Heart left ventricle (tissue), 16 donors: Measurements from ENCODE around the gene CAPN10. TPM values are rescaled to one million over a fixed set of nuclear protein-coding genes. Genes with fewer than 3 reads are reported as not detected.

Source experiments
- ATAC-seq, 4 donors: fragments of 200-7000 bp; cut with Tn5 transposase; one replicate each; pipeline ENCODE4 v1.9.1; 2020 to 2022; ENCODE audit warnings: moderate library complexity in 4 of 4, mild to moderate bottlenecking in 3 of 4, moderate number of reproducible peaks in 1 of 4
- DNase-seq, 5 donors: peaks; one replicate each; pipeline ENCODE4 v3.0.0-alpha.2; 2020
- H3K27ac ChIP-seq, 12 donors: fragments of 200-600 bp; sonication (generic) in 4 of 12; one replicate each; pipeline versions ENCODE4 v1.5.0 to v1.8.0; 2016 to 2022; ENCODE audit warnings: mild to moderate bottlenecking in 2 of 12
- H3K27me3 ChIP-seq, 9 donors: fragments of 200-600 bp; sonication (generic) in 2 of 9; one replicate each; pipeline versions ENCODE4 v1.5.1 to v1.8.0; 2016 to 2022; ENCODE audit warnings: mild to moderate bottlenecking in 3 of 9
- H3K36me3 ChIP-seq, 9 donors: fragments of 200-600 bp; sonication (generic) in 2 of 9; one replicate each; pipeline versions ENCODE4 v1.5.0 to v1.8.0; 2018 to 2022; ENCODE audit warnings: mild to moderate bottlenecking in 2 of 9
- H3K4me1 ChIP-seq, 12 donors: fragments of 200-600 bp; sonication (generic) in 4 of 12; one replicate each; pipeline versions ENCODE4 v1.5.0 to v1.8.0; 2016 to 2022; ENCODE audit warnings: mild to moderate bottlenecking in 3 of 12
- H3K4me3 ChIP-seq, 12 donors: fragments of 200-600 bp; sonication (generic) in 4 of 12; one replicate each; pipeline versions ENCODE4 v1.5.0 to v1.8.0; 2017 to 2022; ENCODE audit warnings: mild to moderate bottlenecking in 9 of 12, moderate library complexity in 4 of 12
- H3K9me3 ChIP-seq, 12 donors: fragments of 200-600 bp; sonication (generic) in 4 of 12; one replicate each; pipeline versions ENCODE4 v1.5.0 to v1.8.0; 2016 to 2022; ENCODE audit warnings: mild to moderate bottlenecking in 1 of 12
- POLR2A ChIP-seq, 2 donors: fragments of 450-650 bp; IDR thresholded peaks; one replicate each; pipeline ENCODE4 v1.6.1; 2017; ENCODE audit warnings: antibody characterized with exemption in 2 of 2, mild to moderate bottlenecking in 2 of 2, moderate library complexity in 2 of 2
- WGBS, 4 donors: extraction: QIAGEN DNeasy Blood & Tissue Kit in 2 of 4; methylation state at CpG; one replicate each; pipeline versions ENCODE4 v1.1.5 to v1.1.7; 2013 to 2018; 5-methylcytosine and 5-hydroxymethylcytosine counted together
- intact Hi-C, 10 donors: fragments of 100-400 bp; cut with DNase I; formaldehyde crosslinking; loops; one replicate each; pipeline versions ENCODE4 v1.11.1 to v1.14.2; 2022
- polyA plus RNA-seq, 2 donors: library from polyadenylated mRNA; stranded (reverse); fragments of 200-250 nt; gene quantifications; one replicate each; pipeline ENCODE4 v1.2.3, GENCODE V29; 2013
- total RNA-seq, 9 donors: library from RNA; depleted of rRNA in 2 of 9; stranded (reverse); fragments of >200 nt in 2 of 9; fragmentation: NEBNext Ultra II Directional in 3 of 9; extraction: Animal tissue kit (Norgen Biotek cat#: 25700) in 3 of 9; gene quantifications; one replicate each; pipeline versions ENCODE4 v1.1.0 to v1.2.4, GENCODE V29; 2016 to 2023
- TF ChIP-seq, protein P1 (sequence below), 12 donors: fragments of 200-600 bp; sonication (generic) in 4 of 12; IDR thresholded peaks; one replicate each; pipeline versions ENCODE4 v1.5.0 to v1.8.0; 2018 to 2022; ENCODE audit warnings: antibody characterized with exemption in 12 of 12, mild to moderate bottlenecking in 5 of 12
- donor health status: ischemic (EF 13 %, LVEDD 7.1; RV severe dilation, severe dysfunction).
- donor health status: healthy with polysubstance abuse.
- donor health status: DM: no; HTN: yes; CAD: no.
- donor health status: DM: no; HTN: no; CAD: no.
- donor health status: ischemic (EF 25% LVEDD 6.9; RV normal size, moderate dysfunction).
- donor health status: ischemic (EF 25% LVEDD 5.7; RV mildly dilated, moderate dysfunction).
- donor health status: healthy.
- donor health status: DM: yes; HTN: yes; CAD: no.
- donor health status: ischemic (EF 35%, LVEDD 5.7; RV mildly dilated, moderate dysfunction).
- donor health status: nonischemic (EF 11% LVEDD 7.7; RV severe dilation, severe dysfunction).
- donor health status: DM: yes; HTN: yes; CAD: no.
- donor health status: PGD.
- donor health status: ischemic (EF 29% LVEDD 5.4; RV normal size, mild dysfunction).
- donor health status: nonischemic (EF 23%, LVEDD 6.1; RV moderate dilation, normal function).

CAPN10 gene
- total and polyA plus RNA-seq, 11 donors, result 14.9 to 39.7 (median 21.9) TPM

DNA sequence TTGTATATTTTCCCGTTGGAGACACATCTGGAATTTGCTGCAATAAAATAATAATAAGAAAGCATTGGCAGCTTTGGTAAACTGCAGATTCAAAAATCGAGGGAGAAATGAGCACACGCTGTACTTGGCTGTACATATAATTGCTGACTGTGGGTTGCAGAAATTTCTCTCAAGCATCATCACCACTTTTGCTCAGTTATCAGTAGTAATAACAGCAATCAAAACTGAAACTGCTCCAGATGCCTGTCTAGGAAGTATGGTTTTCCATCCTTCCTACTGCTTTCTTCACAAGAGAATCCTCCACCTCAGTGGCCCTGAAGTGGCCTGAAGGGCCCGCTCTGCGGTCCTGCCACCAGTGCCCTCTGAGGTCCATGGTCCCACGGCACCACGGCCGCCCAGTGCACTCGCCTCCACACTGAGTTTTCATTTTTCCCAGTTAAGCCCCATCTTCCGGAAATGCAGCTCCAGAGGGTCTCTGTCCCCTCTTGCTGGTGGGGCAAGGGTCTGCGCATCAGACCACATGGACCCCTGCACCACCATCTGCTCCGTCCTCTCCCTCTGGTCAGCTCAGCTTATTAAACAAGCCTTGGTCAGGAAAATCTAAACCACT is 22.5 kb upstream of the CAPN10 start:
- no peak for ATAC-seq
- Histone ChIP-seq H3K4me3 (no peak overlapping the region), H3K4me1 (peaks cover 10 to 78% (median 52%) of the 10 kb centered on the region in 12 donors), H3K36me3 (peaks cover 0 to 12% (median 0%) of the 10 kb centered on the region in 9 donors), H3K9me3 (no peaks in the 10 kb centered on the region), H3K27me3 (no peaks in the 10 kb centered on the region), H3K27ac (peak overlapping the region in 1 of 12 donors; percentile 97)
- WGBS, 4 donors, result 92 to 96% (median 94%) methylated on average over 12 of the region's 12 CpGs
- no peak for DNase-seq
- no peak for TF ChIP-seq POLR2A (IDR thresholded peaks at IDR 0.05)
- intact Hi-C loops, result loop anchor here in 2 of 10 donors (10.0 kb wide), 3 partner anchors 329 to 539 kb away; partner anchors contain the start of genes NDUFA10 (in 1 of the 2) and SNED1 (in 1 of the 2)

DNA sequence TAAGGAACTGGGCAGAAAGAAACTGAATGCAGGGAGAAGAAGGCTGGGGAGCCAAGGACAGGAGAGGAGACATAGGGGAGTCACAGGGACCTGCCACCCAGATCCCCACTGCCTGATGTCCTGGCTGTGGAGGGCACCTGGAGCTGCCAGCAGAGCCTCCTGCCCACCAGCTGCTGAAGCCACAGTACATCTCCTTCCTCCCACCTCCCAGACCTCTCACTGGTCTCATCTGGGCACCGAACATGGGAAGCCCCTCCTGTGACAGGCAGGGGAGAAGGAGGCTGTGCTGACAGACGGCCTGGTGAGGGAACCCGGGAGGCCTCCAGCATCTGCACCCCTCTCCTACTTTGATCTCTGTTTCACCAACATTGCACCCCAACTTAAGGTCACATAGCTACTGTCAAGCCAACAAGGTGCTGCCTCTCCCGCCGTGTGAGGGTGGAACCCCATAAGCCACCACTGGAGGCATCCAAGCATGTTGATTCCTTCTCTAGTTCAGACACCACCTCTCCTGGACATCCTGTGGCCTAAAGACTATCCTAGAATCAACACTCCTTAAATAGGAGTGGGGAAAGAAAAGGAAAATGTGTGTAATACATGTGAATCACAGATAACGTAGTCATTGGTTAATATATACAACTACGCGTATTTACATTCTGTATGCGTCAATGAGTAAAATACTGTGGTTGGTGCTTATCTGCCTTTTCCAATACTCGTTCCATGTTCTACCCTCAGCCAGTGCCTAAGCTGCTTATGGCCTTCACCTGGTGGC is 21.8 kb upstream of the CAPN10 start:
- Histone ChIP-seq H3K9me3 (no peaks in the 10 kb centered on the region), H3K27me3 (no peaks in the 10 kb centered on the region), H3K27ac (peak overlapping the region in 9 of 12 donors; percentile 88 to 97 (median 95)), H3K4me1 (peaks cover 10 to 76% (median 52%) of the 10 kb centered on the region in 12 donors), H3K36me3 (peaks cover 0 to 12% (median 0%) of the 10 kb centered on the region in 9 donors), H3K4me3 (peak overlapping the region in 1 of 12 donors; percentile 87)
- TF ChIP-seq, protein P1, sequence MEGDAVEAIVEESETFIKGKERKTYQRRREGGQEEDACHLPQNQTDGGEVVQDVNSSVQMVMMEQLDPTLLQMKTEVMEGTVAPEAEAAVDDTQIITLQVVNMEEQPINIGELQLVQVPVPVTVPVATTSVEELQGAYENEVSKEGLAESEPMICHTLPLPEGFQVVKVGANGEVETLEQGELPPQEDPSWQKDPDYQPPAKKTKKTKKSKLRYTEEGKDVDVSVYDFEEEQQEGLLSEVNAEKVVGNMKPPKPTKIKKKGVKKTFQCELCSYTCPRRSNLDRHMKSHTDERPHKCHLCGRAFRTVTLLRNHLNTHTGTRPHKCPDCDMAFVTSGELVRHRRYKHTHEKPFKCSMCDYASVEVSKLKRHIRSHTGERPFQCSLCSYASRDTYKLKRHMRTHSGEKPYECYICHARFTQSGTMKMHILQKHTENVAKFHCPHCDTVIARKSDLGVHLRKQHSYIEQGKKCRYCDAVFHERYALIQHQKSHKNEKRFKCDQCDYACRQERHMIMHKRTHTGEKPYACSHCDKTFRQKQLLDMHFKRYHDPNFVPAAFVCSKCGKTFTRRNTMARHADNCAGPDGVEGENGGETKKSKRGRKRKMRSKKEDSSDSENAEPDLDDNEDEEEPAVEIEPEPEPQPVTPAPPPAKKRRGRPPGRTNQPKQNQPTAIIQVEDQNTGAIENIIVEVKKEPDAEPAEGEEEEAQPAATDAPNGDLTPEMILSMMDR (IDR thresholded peaks at IDR 0.05), result no peak
- no peak for TF ChIP-seq POLR2A (IDR thresholded peaks at IDR 0.05)
- no peak for ATAC-seq
- intact Hi-C loops, result loop anchor here in 2 of 10 donors (5.0 to 10.0 kb wide), 4 partner anchors 107 to 540 kb away; partner anchors contain the start of genes NDUFA10 (in 1 of the 2) and SNED1 (in 1 of the 2)
- WGBS, 4 donors, result 87 to 91% (median 89%) methylated on average over 9 to 10 of the region's 10 CpGs
- DNase-seq, result no peak

GRCh38 chr2:240565333-240566202 is 21.0 kb upstream of the CAPN10 start:
- H3K36me3 ChIP-seq, result peaks cover 0 to 12% (median 0%) of the 10 kb centered on the region in 9 donors
- peak overlapping the region in 11 of 12 donors; percentile 20 to 90 (median 78) for H3K4me3 ChIP-seq
- intact Hi-C loops, result loop anchor here in 2 of 10 donors (5.0 to 10.0 kb wide), 4 partner anchors 108 to 541 kb away; partner anchors contain the start of genes NDUFA10 (in 1 of the 2) and SNED1 (in 1 of the 2)
- H3K9me3 ChIP-seq, result no peaks in the 10 kb centered on the region
- no peaks in the 10 kb centered on the region for H3K27me3 ChIP-seq
- H3K27ac ChIP-seq, result peak overlapping the region in 11 of 12 donors; percentile 86 to 97 (median 92)
- 45 to 62% (median 47%) methylated on average over 18 to 26 of the region's 26 CpGs for WGBS, 4 donors
- peak; percentile 75 to 91 (median 82) for DNase-seq
- H3K4me1 ChIP-seq, result peaks cover 12 to 80% (median 56%) of the 10 kb centered on the region in 12 donors
- TF ChIP-seq, protein P1 (IDR thresholded peaks at IDR 0.05), result no peak
- TF ChIP-seq POLR2A (IDR thresholded peaks at IDR 0.05), result peak in 1 of 2 donors; percentile 35
- ATAC-seq, result peak; percentile 14 to 47 (median 38)
